ENCODE measurements around the gene RAD51B.
"Not testable (repeated sequence)": the region's sequence is repeated elsewhere in the genome, so short reads cannot be mapped to it uniquely, and the experiment has no call there.

Gene RAD51B

DNA sequence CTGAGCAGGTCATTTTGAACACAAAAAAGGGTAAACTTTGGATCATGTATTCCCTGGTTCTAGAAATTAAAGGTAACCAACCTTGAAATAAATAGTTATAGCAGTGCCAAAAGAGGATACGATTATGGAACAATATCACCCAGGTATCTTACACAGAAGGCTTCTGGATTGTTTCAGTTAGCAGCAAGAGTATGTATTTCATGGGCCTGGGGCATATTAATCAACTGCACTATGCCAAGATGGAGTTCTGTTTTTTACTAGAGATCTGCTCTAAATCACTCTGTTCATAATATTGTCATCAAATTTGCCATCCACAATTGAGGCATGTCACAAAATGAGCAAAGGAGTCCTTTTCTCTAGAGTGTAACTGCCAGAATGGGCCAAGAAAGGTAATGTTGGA is 357.1 kb downstream of the RAD51B start:
- no peak for DNase-seq (ENCODE audit: low spot score)

DNA sequence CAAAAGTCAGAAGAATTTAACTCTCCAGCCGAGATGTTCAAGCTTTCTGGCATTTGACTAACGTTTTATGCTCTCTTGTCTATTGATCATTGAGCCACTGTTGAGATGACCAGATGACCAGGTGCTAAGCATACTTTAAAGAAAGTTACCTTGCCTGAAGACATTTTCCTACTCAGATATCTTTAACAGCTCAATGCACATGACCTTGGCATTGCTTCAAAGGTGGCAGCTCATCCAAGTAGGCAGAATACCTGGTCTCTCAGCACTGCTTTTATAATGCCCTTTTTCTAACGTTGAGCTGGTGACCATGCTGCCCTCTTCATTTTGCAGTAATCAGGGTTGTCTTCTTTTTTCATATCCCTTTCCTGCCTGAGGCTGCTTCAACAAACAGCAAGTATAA is 358.1 kb downstream of the RAD51B start:
- DNase-seq (ENCODE audit: low spot score), result no peak

DNA sequence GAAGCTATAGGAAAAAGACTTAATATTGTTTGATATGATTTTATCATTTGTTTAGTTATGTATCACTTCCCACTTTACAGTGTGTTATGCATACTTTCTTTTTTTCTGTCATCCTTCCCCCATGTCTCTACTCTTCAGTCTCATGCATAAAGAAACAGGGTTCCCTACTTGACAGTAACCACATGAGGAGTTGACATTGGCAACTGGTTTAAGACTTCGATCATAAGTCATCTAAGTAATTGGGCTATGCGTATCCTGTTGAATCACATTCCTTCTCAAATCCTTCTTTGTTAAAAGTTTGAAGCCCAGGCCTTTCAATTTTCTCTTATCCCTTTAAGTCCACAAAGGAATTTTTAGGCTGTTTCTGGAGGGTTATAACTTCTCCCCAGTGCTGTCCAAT is 358.7 kb downstream of the RAD51B start:
- peak; percentile 9 for DNase-seq (ENCODE audit: low spot score)

DNA sequence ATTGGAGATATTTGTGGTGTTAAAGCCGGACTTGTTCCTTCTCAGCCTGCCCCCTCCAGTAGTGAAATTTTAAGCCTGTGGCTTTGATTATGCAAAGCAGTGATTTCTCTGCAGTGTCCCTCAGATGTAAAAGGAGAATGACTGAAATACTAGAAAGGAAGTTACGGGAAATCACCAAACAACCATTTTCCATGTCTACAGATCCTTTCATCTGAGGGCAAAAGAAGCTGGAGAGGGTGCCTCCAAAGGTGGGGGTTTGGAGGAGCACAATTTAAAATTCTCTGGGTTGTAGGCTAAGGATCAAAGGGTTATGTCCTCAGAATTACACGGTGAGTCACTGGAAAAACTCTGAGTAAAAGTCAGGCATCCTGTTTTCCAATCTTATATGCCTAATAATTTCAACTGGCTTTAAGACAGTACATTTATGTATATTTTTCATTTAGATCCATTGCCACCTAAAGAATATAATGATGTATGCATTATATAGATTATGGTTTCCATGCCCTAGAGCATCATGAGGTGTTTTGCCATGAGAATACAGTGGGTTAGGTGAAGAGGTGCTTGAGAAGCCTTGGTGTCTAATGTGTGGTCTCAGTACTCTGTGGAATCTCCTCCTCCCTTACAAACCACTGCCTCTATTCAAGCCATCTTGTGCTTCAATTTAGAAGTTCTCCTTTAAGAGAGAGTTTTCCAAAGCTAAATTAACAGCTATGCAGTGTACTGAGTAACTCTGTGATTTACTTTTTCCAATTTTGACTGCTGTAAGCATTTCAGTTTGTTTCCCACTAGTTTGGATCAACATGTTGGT is 362.1 kb downstream of the RAD51B start:
- peak; percentile 40 for DNase-seq (ENCODE audit: low spot score)

DNA sequence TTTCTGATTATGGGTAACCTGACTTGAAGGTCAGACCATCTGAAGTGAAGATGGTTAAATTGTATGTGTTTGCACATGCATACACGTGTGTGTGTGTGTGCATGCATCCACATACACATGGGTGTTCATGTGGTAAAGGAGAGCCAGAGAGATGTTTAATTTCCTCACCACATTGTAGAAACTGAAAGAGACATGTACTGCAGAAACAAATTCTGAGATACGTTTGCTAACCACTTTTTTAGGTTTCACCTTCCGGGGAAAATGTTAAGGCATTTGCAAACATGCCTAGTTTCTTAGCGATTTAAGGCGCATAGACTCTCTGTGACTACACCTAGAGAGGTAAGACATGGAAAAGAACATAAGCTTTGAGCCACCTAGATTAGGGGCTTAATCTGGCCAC is 362.9 kb downstream of the RAD51B start:
- no peak for DNase-seq (ENCODE audit: low spot score)

DNA sequence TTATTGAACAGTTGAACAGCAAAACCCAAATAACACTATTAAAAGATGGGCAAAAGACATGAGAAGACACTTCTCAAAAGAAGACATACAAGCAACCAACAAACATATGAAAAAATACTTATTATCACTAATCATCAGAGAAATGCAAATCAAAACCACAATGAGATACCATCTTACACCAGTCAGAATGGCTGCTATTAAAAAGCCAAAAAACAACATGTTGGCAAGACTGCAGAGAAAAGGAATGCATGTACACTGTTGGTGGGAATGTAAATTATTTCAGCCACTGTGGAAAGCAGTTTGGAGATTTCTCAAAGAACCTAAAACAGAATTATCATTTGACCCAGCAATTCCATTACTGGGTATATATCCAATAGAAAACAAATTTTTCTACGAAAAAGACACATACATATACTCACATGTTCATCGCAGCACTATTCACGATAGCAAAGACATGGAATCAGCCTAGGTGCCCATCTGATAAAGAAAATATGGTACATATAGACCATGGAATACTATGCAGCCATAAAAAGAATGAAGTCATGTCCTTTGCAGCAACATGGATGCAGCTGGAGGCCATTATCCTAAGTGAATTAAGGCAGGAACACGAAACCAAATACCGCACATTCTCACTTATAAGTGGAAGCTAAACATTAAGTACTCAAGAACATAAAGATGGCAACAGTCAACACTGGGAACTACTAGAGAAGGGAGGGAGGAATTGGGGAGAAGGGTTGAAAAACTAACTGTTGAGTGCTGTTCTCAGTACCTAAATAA is 367.1 kb downstream of the RAD51B start:
- not testable (repeated sequence) for DNase-seq (ENCODE audit: low spot score)

DNA sequence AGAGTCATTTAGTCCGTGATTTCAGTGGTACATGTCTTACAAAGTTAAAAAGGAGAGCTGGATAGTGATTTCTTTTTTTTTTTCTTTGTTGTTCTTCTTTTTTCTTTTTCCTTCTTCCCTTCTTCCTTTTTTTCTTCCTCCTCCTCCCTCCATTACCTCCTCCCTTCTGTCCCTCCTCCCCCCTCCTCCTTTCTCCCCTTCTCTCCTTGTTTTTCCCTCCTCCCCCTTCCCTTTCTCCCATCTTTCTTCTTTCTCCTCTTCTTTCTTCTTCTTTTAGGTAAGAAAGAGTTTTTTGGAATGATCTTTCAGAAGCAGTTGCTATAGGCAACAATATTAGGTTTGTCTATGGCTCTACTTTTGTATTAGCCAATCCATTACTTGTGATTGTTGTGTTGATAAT is 368.6 kb downstream of the RAD51B start:
- no peak for DNase-seq (ENCODE audit: low spot score)

DNA sequence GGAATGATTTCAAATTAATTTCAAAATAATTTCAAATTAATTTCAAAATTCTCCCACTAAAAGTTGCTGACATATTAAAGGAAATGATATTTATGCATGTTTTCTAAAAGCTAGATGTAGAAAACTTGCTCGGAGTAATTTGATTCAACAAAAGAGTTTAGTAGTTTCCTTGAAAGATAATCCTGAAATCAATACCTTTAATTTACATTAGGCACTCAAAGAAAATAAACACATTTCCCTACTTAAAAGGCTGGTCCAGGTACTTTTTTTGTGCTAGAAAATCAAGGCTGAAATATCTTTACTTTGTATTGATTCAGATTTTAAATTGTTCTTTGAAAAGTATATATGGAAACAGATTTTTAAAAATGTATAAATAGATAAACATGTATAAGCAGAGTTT is 370.5 kb downstream of the RAD51B start:
- DNase-seq (ENCODE audit: low spot score), result no peak

DNA sequence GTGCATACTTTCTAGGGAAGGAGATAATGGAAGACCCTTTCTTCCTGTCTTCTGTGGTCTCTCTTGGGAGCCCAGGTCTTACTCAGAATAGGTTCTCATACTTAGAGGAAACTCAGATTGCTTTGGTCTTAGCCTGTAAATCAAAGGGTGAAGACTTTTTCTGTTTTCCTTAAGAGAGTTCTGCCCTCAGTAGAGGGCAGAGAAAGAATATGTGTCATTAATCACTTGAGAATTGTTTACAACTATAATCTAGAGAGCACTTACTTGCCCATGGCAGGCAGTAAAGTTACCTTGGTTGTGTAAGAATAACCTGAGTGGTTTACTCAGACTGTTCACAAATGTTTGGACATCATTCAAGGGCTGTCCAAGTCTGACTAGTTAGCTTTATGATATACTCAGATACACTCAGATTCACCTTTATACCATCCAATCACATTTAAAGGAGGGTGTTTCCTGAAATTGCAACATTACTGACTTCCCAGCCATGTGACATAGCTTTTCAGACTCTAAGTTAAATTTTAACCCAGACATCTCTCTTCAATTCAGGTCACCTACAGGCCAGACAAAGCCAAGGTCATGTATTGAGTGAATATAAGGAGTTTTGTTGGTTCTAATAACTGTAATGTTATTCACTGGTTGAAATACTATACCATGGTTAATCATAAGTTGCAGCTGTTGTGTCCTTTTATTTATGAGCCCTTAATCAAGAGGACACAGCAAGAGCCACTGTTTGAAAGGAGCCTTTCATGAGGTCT is 372.2 kb downstream of the RAD51B start:
- DNase-seq (ENCODE audit: low spot score), result peak; percentile 37

DNA sequence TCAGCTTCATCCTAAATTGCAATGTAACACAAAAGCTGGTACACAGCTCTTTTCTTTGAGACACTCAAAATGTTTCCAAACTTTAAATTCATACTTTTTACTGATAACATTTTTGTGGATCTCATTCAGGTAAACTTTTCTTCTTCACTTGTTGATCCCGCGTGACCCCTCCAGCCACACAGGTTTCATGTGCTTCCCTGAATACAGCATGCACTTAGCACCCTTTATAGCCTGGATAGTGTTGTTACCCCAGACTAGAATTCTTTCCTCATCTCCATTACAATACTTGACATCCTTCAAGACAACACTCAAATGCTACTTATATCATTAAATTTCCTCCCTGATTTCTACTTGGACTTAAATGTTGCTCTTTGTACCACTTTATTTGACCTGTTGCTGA is 373.4 kb downstream of the RAD51B start:
- DNase-seq (ENCODE audit: low spot score), result no peak

DNA sequence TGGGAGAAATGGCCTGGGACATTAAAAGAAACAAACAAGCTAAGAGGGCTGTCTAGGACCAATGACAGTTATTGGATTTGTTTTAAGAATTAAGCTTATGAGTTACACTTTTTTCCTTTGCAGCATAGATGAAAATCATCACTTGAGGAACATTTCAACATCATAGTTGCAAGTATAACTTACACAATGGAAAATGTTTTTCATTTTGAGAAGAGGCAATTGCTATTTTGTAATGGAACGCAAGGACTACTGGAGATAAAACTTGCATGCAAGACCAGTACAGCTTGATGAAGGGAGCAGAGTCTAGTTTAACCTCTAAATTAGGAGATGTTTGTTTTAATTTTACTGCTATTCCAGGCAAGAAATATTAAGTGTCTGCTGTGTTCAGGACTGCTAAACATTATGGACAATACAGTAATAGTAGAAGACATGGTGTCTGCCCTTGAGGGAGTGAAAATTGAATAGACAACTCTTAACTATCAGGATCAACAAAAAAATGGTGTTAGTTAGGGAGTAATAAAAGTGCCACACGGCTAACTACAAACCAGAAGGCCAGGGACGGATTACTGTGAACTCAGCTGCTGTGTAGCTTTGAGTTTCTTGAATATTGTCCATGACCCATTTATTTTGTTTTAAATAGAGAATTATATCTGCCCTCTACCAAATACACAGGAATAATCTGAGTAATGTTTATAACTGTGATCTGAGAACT is 374.5 kb downstream of the RAD51B start:
- no peak for DNase-seq (ENCODE audit: low spot score)

DNA sequence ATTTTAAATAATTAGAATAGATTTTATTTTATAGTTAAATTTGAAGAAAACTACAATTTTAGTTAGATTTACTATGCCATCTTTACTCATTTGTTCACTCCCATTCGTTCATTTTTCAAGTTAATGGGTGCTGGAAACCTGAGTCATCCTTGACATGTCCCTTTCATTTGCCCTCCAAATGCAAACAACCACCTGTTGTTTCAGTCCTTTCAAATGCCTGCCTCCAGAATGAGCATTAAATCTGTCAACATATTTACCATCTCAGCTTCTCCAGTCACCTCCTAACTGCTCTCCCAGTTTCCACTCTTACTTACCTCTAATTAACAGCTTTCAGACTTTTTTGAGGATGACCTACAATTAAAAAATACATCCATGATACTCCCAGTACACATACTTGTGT is 375.5 kb downstream of the RAD51B start:
- no peak for DNase-seq (ENCODE audit: low spot score)

DNA sequence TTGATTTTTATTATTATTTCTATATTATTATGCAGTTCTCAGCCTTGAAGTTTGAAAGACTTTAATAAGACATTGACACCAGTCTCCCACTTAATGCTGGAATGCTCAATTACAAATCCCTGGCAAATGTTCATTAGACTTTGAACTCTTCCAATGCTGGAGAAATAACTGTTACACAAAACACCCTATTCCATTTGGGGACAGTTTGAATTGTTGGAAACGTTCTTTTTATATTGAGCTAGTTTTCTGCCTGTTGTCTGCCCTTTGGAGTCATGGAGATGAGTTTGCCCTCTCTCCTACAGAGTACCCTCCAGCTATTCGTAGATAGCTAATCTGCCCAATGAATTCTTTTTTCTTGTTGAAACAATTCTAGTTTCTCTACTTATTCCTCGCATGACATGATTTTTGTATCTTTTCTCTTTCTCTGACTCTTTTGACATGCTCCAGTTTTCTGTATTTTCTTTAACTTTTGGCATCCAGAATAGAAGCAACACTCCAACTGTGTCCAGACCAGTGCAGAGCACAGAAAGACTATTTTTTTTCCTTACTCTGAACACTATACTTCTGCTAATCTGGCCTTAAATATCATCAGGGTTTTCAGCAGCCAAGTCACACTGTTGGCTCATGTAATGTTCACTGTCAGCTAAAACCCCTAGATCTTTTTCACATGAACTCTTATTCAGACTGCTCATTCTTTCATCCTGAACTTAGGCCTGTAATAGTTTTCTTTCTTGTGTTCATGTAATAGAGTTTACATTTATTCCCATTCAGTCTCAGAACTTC is 379.3 kb downstream of the RAD51B start:
- no peak for DNase-seq (ENCODE audit: low spot score)

DNA sequence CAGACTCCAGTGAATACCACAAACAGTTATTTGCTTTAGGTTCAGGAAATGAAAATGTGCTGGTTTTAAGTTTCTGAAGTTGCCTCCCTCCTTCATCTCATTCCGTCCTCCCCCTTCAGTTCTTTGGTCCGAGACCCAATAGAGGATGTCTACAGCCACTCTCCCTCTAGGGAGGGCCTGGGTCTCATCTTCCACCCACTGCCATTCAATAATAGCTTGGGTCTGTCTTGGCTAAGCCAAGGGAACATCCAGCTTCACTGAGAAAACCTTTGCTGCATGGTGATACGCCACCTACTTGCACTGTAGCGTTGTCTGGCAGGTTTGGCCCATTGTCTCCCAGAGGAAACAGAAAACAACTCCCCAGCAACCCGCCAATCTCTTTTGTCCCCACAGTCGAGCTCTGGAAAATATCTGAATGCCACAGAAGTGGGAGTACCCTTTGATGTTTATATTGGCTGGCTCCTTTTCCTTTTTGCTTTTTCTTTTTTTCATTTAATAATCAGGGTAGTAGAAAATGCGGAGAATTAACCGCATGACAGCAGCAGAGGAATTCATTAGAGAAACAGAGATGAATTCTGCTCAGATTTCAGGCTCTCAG is 380.1 kb downstream of the RAD51B start:
- DNase-seq (ENCODE audit: low spot score), result no peak

DNA sequence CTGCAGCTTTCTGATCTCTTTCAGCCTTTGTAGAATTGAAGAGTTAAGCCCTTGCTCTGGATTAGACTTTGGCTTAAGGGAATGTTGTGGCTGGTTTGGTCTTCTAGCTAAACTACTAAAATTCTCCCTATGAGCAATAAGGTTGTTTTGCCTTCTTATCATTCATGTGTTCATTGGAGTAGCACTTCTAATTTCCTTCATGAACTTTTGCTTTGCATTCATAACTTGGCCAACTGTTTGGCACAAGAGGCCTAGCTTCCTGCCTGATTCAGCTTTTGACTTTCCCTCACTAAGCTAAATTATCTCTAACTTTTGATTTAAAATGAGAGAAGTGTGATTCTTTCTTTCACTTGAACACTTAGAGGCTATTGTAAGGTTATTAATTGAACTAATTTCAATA is 384.3 kb downstream of the RAD51B start:
- DNase-seq (ENCODE audit: low spot score), result no peak

DNA sequence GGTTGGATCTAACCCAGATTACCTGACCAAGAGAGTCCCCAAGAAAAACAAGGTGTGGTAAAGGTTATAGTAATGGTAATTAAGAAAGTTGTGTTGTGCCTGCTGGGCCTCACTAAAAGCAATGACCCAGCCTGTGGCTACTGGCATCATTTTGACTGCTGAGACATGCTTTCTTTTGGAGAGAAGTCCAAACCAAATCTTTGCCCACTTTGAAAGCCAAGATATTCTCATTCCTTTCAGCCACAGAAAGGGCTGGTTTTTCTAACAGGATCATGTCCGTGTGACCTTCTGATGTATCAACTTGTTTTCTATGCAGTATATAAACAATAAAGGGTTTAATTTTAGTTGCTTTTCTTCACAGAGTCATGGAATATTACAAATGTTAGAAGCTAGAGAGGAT is 388.6 kb downstream of the RAD51B start:
- DNase-seq (ENCODE audit: low spot score), result no peak

DNA sequence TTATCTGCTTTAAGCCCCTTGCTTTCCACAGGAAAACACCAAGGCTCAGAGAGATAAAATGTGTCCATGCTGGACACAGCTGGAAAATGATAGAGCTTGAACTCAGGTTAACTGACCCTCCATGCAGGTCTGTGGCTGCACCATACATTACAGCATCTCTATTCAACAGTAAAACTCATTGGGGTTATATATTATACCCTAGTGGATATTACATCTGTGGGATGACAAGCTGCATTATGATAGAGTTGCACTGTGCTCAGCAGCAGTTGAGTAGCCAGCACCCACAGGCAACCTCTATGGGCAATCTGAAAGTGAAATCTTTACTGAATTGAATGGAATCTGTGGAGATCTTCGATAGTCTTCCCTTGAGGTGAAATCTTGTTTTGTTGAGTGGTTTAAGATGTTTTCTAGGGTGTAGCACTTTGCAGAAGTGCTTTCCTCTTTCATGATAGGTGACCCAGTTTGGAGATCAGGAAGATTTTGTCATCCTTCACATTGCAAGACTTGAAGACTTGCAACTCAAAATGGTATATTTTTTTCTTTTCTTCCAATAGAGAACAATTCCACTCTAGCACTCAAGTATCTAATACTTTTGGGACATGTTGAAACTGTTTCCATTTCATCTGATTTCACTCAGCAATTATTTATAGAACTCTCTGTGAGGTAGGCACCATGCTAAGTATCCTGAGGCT is 389.2 kb downstream of the RAD51B start:
- DNase-seq (ENCODE audit: low spot score), result no peak

DNA sequence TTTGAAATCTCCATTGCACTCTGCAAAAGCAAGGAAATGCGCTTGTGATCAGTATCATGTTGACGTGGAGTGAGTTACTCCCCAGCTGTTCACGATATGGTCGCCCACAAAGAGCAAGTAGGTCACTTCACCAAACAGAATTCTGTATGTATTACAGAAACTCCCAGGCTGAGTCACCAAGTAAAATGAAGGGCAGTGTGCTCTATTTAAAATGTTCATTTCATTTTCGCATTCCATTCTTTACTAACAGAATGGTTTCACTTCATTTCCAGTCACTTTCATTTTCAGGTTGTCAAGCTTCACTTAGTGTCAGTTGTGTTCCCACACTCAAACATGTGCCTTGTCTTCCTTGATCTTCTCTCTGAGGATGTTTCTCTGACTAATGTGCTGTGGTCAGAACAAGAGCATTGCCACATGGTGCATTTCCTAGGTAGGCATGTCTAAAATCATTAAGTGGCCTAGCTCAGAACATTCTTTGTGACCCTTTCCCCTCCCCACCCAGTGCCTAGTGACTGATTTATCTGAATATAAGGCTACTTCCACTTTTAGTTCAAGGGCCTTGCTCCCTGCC is 391.2 kb downstream of the RAD51B start:
- DNase-seq (ENCODE audit: low spot score), result peak; percentile 68

DNA sequence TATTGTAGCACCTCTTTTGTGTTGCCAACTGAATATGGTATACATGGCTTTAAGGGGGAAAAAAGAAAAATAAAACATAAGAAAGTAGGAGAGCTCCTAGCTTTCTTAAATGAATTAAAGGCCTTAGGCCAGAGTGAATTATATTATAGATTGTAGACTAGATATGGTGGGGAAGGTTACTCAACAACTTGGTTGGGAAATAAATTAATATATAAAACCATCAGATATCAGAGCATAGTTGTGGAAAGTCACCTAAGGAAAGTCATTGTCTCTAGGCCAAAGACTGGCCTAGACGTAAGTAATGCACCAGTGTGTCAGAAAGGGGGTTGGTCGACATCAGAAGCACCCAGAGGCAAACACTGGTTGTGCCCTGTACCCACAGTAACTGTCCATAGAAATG is 391.8 kb downstream of the RAD51B start:
- DNase-seq (ENCODE audit: low spot score), result no peak

DNA sequence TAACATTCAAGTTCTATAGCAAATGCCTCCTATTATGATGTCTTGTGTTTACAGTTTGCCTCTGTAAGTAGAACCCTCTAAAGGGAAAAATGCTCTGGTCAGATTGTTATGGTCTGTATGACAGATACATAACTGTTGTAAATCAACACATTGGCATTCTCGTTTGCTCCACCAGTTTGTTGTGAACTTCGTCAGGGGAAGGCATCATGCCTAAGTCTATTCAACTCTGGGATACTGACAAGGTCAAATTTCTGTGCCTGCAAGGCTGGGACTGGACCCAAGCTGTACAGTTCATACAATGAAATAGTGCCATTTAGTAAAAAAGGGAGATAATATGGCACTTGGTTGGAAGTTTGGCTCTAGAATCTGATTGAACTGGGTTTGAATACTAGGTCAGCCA is 392.3 kb downstream of the RAD51B start:
- no peak for DNase-seq (ENCODE audit: low spot score)

All from COLO829 (cell line).